ENCODE data around the gene ERCC1.

ERCC1 gene

DNA sequence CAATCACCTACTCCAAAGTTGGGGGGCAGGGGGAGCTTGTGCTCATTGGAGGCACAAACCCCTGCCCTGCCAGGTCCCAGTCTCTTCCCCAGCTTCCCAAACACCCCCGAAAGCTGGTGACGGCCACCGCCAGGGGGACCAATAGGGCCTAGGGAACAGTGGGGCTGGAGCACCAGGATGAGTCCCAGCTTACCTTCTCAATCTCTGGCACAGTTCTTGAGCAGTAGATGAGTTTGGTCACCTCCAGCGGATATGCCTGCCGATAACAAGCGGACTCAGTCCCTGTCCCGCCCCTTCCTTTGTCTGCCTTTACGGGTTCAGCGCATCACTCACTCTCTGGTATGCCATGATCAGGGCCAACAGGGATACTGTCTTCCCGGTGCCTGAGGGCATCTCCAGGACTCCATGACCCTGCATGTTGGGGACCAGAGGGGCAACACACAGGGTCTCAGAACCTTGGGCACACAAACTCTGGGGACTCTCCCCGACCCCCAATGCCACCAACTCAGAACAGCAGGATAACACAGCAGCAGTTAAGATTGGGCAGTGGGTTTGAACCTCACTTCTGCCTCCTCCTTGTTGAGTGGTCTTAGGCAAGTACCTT, 54.9 kb downstream of the ERCC1 start:
- no peak for DNase-seq (ENCODE audit: low read depth in 2 of 2, low spot score in 1 of 2)

DNA sequence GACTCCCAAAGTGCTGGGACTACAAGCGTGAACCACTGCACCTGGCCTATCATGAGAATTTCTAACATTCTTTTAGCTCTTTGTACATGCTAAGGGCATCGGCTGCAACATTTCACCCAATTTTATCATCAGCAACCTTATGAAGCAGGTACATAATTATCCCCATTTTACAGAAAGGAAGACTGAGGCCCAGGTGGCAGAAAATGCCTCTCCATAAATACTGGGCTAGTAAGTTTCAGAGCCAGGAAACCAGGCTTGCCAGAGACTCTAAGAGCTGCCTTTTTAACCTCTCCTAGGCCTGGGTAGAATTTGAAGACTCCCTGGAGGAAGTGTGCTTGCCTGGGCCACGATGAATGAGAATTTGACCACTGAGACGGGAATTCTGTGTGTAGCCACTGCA, 55.6 kb downstream of the ERCC1 start:
- no peak for DNase-seq (ENCODE audit: low read depth in 2 of 2, low spot score in 1 of 2)

DNA sequence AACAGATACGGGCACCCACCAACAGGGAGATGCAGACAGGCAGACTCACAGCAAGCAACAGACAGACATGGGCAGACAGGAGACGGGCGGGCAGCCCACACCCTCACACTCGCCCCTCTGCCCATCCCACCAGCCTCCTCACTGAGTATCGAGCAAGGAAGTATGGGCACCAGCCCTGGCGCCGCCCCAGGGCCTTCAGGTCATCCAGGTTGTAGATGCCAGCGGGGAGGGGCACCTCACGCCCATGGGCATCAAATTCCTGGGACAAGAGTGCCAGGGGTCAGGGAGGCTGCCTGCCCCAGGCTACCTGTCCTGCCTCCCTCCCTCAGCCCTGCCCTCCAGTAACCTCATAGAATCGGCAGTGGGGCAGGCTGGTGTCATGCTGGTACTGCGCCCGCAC, 59.0 kb downstream of the ERCC1 start:
- no peak for DNase-seq (ENCODE audit: low read depth in 2 of 2, low spot score in 1 of 2)

DNA sequence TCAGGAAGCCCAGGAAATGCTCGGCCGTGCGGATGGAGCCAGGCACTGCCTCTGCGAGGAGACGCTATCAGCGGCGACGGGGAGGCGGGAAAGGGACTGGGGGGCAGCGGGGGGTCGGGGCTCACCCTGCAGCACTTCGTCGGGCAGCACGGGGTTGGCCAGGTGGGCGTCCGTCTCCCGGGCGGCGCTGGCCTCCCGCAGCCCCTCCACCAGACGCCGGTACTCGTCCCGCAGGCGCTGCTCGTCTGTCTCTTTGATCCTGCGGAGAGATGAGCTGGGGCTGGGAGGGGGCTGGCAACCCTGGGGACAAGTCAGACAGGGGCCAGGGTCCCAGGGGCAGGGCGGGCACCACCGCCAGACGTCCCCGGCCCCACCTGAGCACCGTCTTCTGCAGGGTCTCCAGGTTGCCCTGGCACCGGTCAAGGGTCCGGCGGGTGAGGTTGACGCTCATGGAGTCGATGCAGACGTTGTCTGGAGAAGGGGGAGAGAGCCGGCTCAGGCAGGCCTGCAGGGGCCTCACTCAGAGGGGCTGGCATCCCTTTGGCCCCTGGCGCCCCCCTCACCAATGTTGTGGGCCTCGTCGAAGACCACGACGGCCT, 59.8 kb downstream of the ERCC1 start:
- DNase-seq (ENCODE audit: low read depth in 2 of 2, low spot score in 1 of 2) = no peak

GRCh38 chr19:45362291-45362690, 61.4 kb downstream of the ERCC1 start:
- DNase-seq (ENCODE audit: low read depth in 2 of 2, low spot score in 1 of 2) = no peak

DNA sequence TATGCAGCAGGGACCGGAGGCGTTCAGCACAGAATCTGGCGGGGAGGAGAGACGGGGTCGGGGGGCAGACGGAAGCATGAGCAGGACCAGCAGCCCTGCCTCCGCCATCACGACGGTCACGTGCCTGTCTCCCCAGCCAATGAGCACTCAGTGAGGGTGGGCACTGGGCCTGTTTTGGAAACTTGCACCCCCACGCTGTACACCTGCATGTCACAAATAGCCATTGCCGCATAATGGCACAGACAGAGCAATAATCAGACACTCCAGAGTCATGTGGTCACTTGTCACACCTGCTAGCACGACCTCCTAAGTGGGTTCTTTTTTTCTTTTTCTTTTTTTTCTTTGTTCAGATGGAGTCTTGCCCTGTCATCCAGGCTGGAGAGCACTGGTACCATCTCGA, 62.1 kb downstream of the ERCC1 start:
- no peak for DNase-seq (ENCODE audit: low read depth in 2 of 2, low spot score in 1 of 2)

- no peak for DNase-seq (ENCODE audit: low read depth in 2 of 2, low spot score in 1 of 2)
Observed at GRCh38 chr19:45358213-45358792, 65.4 kb downstream of the ERCC1 start.

GRCh38 chr19:45357445-45357783, 66.3 kb downstream of the ERCC1 start:
- DNase-seq (ENCODE audit: low read depth in 2 of 2, low spot score in 1 of 2) = no peak

Measured in stimulated activated CD8-positive, alpha-beta memory T cell treated with anti-CD3 and anti-CD28 coated beads, Interleukin-4, amount 100 ng/mL, for 1 hour (primary cell).